IMR-90 (cell line): ENCODE results near the gene NUP153.

Experiments
- CHD1 ChIP-seq: IDR thresholded peaks from 2 replicates; pipeline ENCODE4 v1.6.1; 2012; ENCODE audit warnings: low read depth, low read length, improper control_type of control experiment
- MXI1 ChIP-seq: IDR thresholded peaks from 2 replicates; pipeline ENCODE4 v1.6.1; 2012; ENCODE audit warnings: low read depth, mild to moderate bottlenecking, low read length, moderate library complexity, borderline replicate concordance
- NFE2L2 ChIP-seq: fragments of 150-350 bp; IDR thresholded peaks from 2 replicates; pipeline ENCODE4 v1.6.1; 2016; ENCODE audit warnings: low read depth, mild to moderate bottlenecking, low read length
- POLR2A ChIP-seq: IDR thresholded peaks from 2 replicates; pipeline ENCODE4 v1.6.1; 2012; ENCODE audit warnings: mild to moderate bottlenecking, low read depth, low read length
- RCOR1 ChIP-seq: IDR thresholded peaks from 2 replicates; pipeline ENCODE4 v1.6.1; 2012; ENCODE audit warnings: mild to moderate bottlenecking, low read length, improper control_type of control experiment; ENCODE audit not compliant: insufficient replicate concordance
- USF2 ChIP-seq: fragments of 150-350 bp; IDR thresholded peaks from 2 replicates; pipeline ENCODE4 v1.6.1; 2017; ENCODE audit warnings: mild to moderate bottlenecking, antibody characterized with exemption, low read length, low read depth
- TF ChIP-seq, protein P1 (sequence below): conservative IDR thresholded peaks from 2 replicates; pipeline ENCODE4 v1.5.1; 2012; ENCODE audit warnings: mild to moderate bottlenecking, low read depth, low read length, improper control_type of control experiment
- TF ChIP-seq, protein P2 (sequence below): fragments of 150-350 bp; IDR thresholded peaks from 2 replicates; pipeline ENCODE4 v1.6.1; 2016; ENCODE audit warnings: low read depth, mild to moderate bottlenecking, low read length, moderate library complexity, borderline replicate concordance

DNA sequence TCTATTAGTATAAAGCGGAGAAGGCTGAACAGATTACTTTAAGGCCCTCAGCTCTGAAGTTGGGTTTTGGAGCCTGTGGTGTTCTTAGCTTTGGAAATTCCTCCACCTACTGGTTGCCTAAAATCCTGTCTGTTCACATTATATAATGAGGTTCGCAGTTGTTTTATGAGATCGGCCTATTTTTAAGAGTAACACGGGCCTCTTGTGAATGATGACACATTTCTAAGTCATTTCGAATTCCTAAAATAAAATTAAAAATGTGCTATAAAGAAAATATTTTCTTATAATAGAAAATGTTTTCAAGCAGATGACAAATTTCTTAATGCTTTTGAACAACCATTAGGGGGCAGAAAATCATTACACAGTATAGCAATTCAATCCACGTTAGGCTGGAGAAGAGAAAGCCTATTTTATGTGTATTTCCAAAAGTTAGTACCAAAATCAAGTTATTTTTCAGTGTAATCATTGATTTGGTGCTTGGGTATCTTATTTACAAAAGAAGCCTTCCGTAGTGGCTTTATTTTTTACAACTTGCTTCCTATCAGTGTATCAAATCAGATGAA, 122.4 kb downstream of the NUP153 start:
- TF ChIP-seq, protein P1, sequence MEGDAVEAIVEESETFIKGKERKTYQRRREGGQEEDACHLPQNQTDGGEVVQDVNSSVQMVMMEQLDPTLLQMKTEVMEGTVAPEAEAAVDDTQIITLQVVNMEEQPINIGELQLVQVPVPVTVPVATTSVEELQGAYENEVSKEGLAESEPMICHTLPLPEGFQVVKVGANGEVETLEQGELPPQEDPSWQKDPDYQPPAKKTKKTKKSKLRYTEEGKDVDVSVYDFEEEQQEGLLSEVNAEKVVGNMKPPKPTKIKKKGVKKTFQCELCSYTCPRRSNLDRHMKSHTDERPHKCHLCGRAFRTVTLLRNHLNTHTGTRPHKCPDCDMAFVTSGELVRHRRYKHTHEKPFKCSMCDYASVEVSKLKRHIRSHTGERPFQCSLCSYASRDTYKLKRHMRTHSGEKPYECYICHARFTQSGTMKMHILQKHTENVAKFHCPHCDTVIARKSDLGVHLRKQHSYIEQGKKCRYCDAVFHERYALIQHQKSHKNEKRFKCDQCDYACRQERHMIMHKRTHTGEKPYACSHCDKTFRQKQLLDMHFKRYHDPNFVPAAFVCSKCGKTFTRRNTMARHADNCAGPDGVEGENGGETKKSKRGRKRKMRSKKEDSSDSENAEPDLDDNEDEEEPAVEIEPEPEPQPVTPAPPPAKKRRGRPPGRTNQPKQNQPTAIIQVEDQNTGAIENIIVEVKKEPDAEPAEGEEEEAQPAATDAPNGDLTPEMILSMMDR, result peak; percentile 79
- TF ChIP-seq POLR2A (no peak), CHD1 (no peak), MXI1 (no peak), USF2 (no peak), NFE2L2 (no peak), RCOR1 (no peak)
- TF ChIP-seq, protein P2, sequence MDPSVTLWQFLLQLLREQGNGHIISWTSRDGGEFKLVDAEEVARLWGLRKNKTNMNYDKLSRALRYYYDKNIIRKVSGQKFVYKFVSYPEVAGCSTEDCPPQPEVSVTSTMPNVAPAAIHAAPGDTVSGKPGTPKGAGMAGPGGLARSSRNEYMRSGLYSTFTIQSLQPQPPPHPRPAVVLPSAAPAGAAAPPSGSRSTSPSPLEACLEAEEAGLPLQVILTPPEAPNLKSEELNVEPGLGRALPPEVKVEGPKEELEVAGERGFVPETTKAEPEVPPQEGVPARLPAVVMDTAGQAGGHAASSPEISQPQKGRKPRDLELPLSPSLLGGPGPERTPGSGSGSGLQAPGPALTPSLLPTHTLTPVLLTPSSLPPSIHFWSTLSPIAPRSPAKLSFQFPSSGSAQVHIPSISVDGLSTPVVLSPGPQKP, result no peak
